HepG2 (cell line): ENCODE data around the gene BMERB1. TPM values are rescaled to one million over a fixed set of nuclear protein-coding genes. Genes with fewer than 3 reads are reported as not detected.

ENCODE experiments used
- ATAC-seq: fragments of 200-7000 bp; cut with Tn5 transposase; 3 replicates; pipeline ENCODE4 v1.9.1; 2020; ENCODE audit warnings: mild to moderate bottlenecking, moderate library complexity
- BruUV-seq: library from RNA; stranded (reverse); fragments of 400-500 nt; replicated peaks from 2 replicates; lab custom pipeline; 2021; lab: Mats Ljungman, UMichigan
- CTCF ChIA-PET: fragments of 300-600 bp; formaldehyde crosslinking; extraction: SDS; loops from one replicate; lab custom pipeline; 2021; ENCODE audit warnings: low total read pairs, inconsistent platforms, low intra/inter-chr PET ratio; lab: Yijun Ruan, JAX
- POLR2A ChIA-PET: fragments of 350-600 bp; sonication (Branson Sonifier 250); formaldehyde crosslinking; loops from one replicate; lab custom pipeline; 2020; ENCODE audit warnings: antibody characterized with exemption, inconsistent platforms; lab: Yijun Ruan, JAX
- DNase-seq: peaks from one replicate; pipeline ENCODE4 v3.0.0-alpha.2; 2015; ENCODE audit warnings: low spot score
- FAIRE-seq: peaks from 3 replicates; lab custom pipeline; 2011; peaks lifted over from hg19 to GRCh38; lab: Jason Lieb, UNC
- H2AFZ ChIP-seq: one replicate; pipeline ENCODE4 v1.6.1; 2011; ENCODE audit warnings: low read length, inconsistent platforms
- H3K27ac ChIP-seq: fragments of 300-600 bp; 3 replicates; pipeline ENCODE4 v1.8.0; 2011; ENCODE audit warnings: mixed run types, mild to moderate bottlenecking, mixed read lengths, low read length, inconsistent platforms; ENCODE audit not compliant: insufficient read depth; ENCODE audit errors: extremely low read length
- H3K27me3 ChIP-seq, 2 experiments: fragments of 200-600 bp in 1 of 2; 2 replicates in 1 of 2; 3 replicates in 1 of 2; pipeline versions ENCODE4 v1.6.0 to v1.8.0; 2011; ENCODE audit warnings: low read length in 2 of 2, mild to moderate bottlenecking in 2 of 2, moderate library complexity in 2 of 2, inconsistent platforms in 1 of 2; ENCODE audit not compliant: insufficient read depth in 2 of 2, control insufficient read depth in 1 of 2
- H3K36me3 ChIP-seq, 2 experiments: fragments of 200-600 bp in 1 of 2; replicated peaks in 1 of 2; 2 replicates in 1 of 2; 3 replicates in 1 of 2; pipeline versions ENCODE4 v1.5.1 to v1.8.0; 2011; ENCODE audit warnings: low read length in 2 of 2, inconsistent platforms in 1 of 2; ENCODE audit not compliant: insufficient read depth in 2 of 2, control insufficient read depth in 1 of 2
- H3K4me1 ChIP-seq: 2 replicates; pipeline ENCODE4 v1.5.1; 2012; ENCODE audit warnings: low read length, inconsistent platforms; ENCODE audit not compliant: insufficient read depth
- H3K4me2 ChIP-seq: 2 replicates; pipeline ENCODE4 v1.6.0; 2011; ENCODE audit warnings: low read depth, low read length, inconsistent platforms
- H3K4me3 ChIP-seq, 3 experiments: fragments of 200-600 bp in 1 of 3; sonication (generic), shearing (Covaris generic) in 1 of 3; replicated peaks in 1 of 3; 2 replicates each; pipeline ENCODE4 v1.5.1; 2011 to 2016; ENCODE audit warnings: low read length in 3 of 3, inconsistent platforms in 2 of 3, low read depth in 2 of 3, mild to moderate bottlenecking in 2 of 3, control low read depth in 1 of 3, mixed read lengths in 1 of 3; ENCODE audit not compliant: insufficient read depth in 1 of 3
- H3K79me2 ChIP-seq: one replicate; pipeline ENCODE4 v1.6.1; 2011; ENCODE audit warnings: low read length, inconsistent platforms; ENCODE audit not compliant: insufficient read depth
- H3K9ac ChIP-seq: 2 replicates; pipeline ENCODE4 v1.6.0; 2011; ENCODE audit warnings: mild to moderate bottlenecking, low read depth, low read length, inconsistent platforms; ENCODE audit not compliant: insufficient read depth
- H3K9me3 ChIP-seq: 2 replicates; pipeline ENCODE4 v1.5.1; 2012; ENCODE audit warnings: mild to moderate bottlenecking, low read length
- H4K20me1 ChIP-seq: 2 replicates; pipeline ENCODE4 v1.6.0; 2011; ENCODE audit warnings: inconsistent platforms, mild to moderate bottlenecking, low read length, moderate library complexity; ENCODE audit not compliant: insufficient read depth
- FOSL1 ChIP-seq: sonication (generic); formaldehyde crosslinking; IDR thresholded peaks from 2 replicates; pipeline ENCODE4 v1.9.0; 2021; ENCODE audit warnings: missing genetic modification reagents, borderline replicate concordance
- FOXM1 ChIP-seq: sonication (generic); formaldehyde crosslinking; IDR thresholded peaks from 2 replicates; pipeline ENCODE4 v1.5.0; 2020; ENCODE audit warnings: missing genetic modification reagents
- GPBP1L1 ChIP-seq: sonication (generic); formaldehyde crosslinking; IDR thresholded peaks from 2 replicates; pipeline ENCODE4 v1.5.0; 2020; ENCODE audit warnings: mild to moderate bottlenecking, missing genetic modification reagents
- HNRNPUL1 ChIP-seq: fragments of 200-400 bp; formaldehyde crosslinking; IDR thresholded peaks from 2 replicates; pipeline ENCODE4 v1.6.1; 2017; ENCODE audit warnings: low read depth, mild to moderate bottlenecking, low read length, moderate library complexity
- KLF11 ChIP-seq: IDR thresholded peaks from 2 replicates; pipeline ENCODE4 v1.6.1; 2016; ENCODE audit warnings: missing compliant biosample characterization
- NPAS2 ChIP-seq: sonication (generic); formaldehyde crosslinking; IDR thresholded peaks from 2 replicates; pipeline ENCODE4 v1.8.0; 2022; ENCODE audit warnings: mild to moderate bottlenecking, missing genetic modification reagents, borderline replicate concordance
- RFXANK ChIP-seq: IDR thresholded peaks from 2 replicates; pipeline ENCODE4 v1.6.1; 2016
- TBP ChIP-seq: sonication (generic); formaldehyde crosslinking; IDR thresholded peaks from 2 replicates; pipeline ENCODE4 v1.5.0; 2020; ENCODE audit warnings: missing genetic modification reagents
- ZNF33A ChIP-seq: sonication (generic); formaldehyde crosslinking; IDR thresholded peaks from 2 replicates; pipeline ENCODE4 v1.5.1; 2020; ENCODE audit warnings: missing genetic modification reagents, mild to moderate bottlenecking, moderate library complexity, borderline replicate concordance
- ZNF432 ChIP-seq: sonication (generic); formaldehyde crosslinking; IDR thresholded peaks from 2 replicates; pipeline ENCODE4 v1.5.0; 2020; ENCODE audit warnings: missing genetic modification reagents, mild to moderate bottlenecking, borderline replicate concordance
- ZNF562 ChIP-seq: sonication (generic); formaldehyde crosslinking; IDR thresholded peaks from 2 replicates; pipeline ENCODE4 v1.8.0; 2022; ENCODE audit warnings: missing genetic modification reagents, borderline replicate concordance
- ZNF670 ChIP-seq: sonication (generic); formaldehyde crosslinking; IDR thresholded peaks from 2 replicates; pipeline ENCODE4 v1.8.0; 2022; ENCODE audit warnings: mild to moderate bottlenecking, missing genetic modification reagents, borderline replicate concordance
- WGBS: methylation state at CpG from one replicate; pipeline ENCODE4 v1.1.6; 2017; ENCODE audit warnings: low lambda C conversion rate; 5-methylcytosine and 5-hydroxymethylcytosine counted together
- in situ Hi-C: cut with HindIII; loops from 2 replicates; pipeline ENCODE4 v1.10.0; 2017; ENCODE audit warnings: low pct_unique_long_range_greater_than_20kb; ENCODE audit not compliant: extremely low pct_ligation_motif_present
- intact Hi-C: fragments of 100-400 bp; cut with micrococcal nuclease; formaldehyde crosslinking; loops from one replicate; pipeline ENCODE4 v1.10.0; 2022; ENCODE audit not compliant: unreplicated experiment
- polyA plus RNA-seq, 8 experiments: library from polyadenylated mRNA; depleted of rRNA in 3 of 8; stranded (reverse) in 7 of 8; unstranded in 1 of 8; fragments of >200 nt; fragmentation: Illumina TruSeq in 4 of 8; extraction: Trizol in 4 of 8; gene quantifications; 2 replicates each; pipeline versions ENCODE4 v1.2.1 to v1.2.3, GENCODE V29; 2011 to 2016; ENCODE audit warnings: low read depth in 4 of 8, missing spikeins in 1 of 8, mixed read lengths in 1 of 8; ENCODE audit not compliant: insufficient read depth in 1 of 8
- total RNA-seq, 5 experiments: library from RNA; depleted of rRNA; stranded (reverse); fragments of >200 nt; fragmentation: Illumina TruSeq; extraction: Trizol; gene quantifications; 2 replicates each; pipeline ENCODE4 v1.2.3, GENCODE V29; 2016; ENCODE audit warnings: low read depth in 1 of 5

The BMERB1 gene
- total and polyA plus RNA-seq, 2 of the 13 experiments (the other 11 are each of a cell fraction or from before 2014, with no cell fraction given), result 1.4 TPM

GRCh38 chr16:15477802-15478201, 43.4 kb downstream of the BMERB1 start:
- Histone ChIP-seq H3K4me1 (peaks cover 13% of the 10 kb centered on the region), H3K4me3 (no peak overlapping the region), H2AFZ (no peak overlapping the region), H3K79me2 (no peaks in the 10 kb centered on the region), H3K36me3 (no peaks in the 10 kb centered on the region), H3K4me2 (no peak overlapping the region), H3K9me3 (no peaks in the 10 kb centered on the region), H3K27ac (no peak overlapping the region), H4K20me1 (no peaks in the 10 kb centered on the region), H3K9ac (no peak overlapping the region), H3K27me3 (no peaks in the 10 kb centered on the region)
- no peak for DNase-seq
- in situ Hi-C loops, result no loop called here
- intact Hi-C loops, result no loop called here
- WGBS, result 40% methylated on average over 2 of the region's 2 CpGs
- FAIRE-seq, result no peak
- POLR2A ChIA-PET, result no interaction called here
- CTCF ChIA-PET, result no interaction called here
- no TSS peak for BruUV-seq
- no peak for ATAC-seq
- TF ChIP-seq FOXM1 (CRISPR knock-in tag) (no peak), KLF11 (CRISPR knock-in tag) (no peak), NPAS2 (CRISPR knock-in tag) (no peak), ZNF670 (CRISPR knock-in tag) (no peak), HNRNPUL1 (no peak), FOSL1 (CRISPR knock-in tag) (no peak), ZNF562 (no peak), RFXANK (no peak), ZNF33A (CRISPR knock-in tag) (no peak), ZNF432 (CRISPR knock-in tag) (no peak), TBP (CRISPR knock-in tag) (no peak), GPBP1L1 (CRISPR knock-in tag) (no peak)
